ENCODE measurements around the gene GLMP.

The GLMP gene

GRCh38 chr1:156285437-156285836 lies 10.0 kb downstream of the GLMP start:
- no peak for DNase-seq
- ATAC-seq: no peak

DNA sequence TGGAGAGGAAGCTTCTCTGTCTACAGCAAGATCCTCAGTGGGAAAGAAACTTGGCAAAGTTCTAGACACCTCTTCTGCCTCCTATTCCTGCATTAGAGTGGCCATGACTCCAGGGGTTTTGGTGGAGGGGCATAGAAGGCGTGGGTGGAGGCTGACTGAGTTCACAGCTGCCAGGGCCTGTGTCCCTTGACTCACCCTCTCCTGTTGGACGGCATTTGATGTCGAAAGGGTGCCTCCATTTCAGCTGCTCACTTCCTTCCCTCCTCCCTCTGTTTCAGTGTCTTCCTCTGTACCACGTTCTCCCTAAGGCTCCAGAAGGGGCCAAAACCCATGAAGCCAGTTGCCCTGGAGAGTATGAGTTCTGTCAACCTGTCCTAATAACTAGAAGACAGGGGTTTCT lies 10.7 kb downstream of the GLMP start:
- ATAC-seq (no peak), DNase-seq (no peak)

GRCh38 chr1:156284112-156284511 lies 11.4 kb downstream of the GLMP start, which contains the start of gene TMEM79:
TSS of gene TMEM79 (plus strand) at chr1:156284325. CDS start at chr1:156285227, 902 bp downstream.
- no peak for ATAC-seq

GRCh38 chr1:156283521-156283920 lies 12.0 kb downstream of the GLMP start:
- ATAC-seq: no peak
- DNase-seq: no peak

More at GRCh38 chr1:156284112-156284511, 11.4 kb downstream of the GLMP start, which contains the start of gene TMEM79:
- no peak for DNase-seq

DNA sequence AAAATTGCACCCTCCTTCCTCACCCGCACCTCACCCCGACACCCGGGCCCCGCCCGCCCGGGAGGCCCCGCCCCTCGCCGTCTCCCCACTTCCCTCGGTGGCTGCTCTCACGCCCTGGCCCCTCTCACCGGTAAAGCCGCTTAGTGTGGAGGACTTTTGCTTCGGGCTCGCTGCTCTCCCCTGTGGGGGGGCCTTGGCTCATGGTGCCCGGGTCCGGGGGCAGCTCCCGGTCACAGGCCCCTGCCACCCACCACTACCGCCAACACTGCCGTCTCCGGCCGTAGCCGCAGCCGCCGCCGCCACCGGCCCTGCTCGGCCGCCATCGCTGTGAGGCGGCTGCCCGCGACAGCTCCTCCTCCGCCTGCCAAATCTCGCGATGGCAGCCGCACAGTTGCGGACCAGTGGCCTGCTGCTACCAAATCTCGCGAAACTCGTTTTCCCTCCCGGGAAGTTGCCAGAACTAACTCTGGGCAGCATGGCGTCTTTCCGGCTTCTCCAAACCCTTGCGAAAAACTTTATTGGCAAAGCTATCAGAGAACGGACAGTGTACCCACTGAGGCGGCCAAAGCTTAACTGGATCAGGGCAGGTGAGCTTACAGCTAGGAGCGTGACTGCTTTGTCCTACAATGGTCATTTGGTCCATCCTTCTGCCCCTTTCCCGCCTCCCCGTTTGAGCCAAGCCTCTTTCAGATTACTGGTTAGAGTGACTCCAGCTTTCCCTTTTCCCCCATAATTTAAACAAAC lies 12.8 kb downstream of the GLMP start, which contains the start of gene SMG5:
Gene SMG5 (minus strand): TSS at position 347 of the 744 bp plus-strand sequence. CDS start 145 bp downstream, at position 202.
- peak; percentile 95 for DNase-seq
- ATAC-seq: peak; percentile 90

DNA sequence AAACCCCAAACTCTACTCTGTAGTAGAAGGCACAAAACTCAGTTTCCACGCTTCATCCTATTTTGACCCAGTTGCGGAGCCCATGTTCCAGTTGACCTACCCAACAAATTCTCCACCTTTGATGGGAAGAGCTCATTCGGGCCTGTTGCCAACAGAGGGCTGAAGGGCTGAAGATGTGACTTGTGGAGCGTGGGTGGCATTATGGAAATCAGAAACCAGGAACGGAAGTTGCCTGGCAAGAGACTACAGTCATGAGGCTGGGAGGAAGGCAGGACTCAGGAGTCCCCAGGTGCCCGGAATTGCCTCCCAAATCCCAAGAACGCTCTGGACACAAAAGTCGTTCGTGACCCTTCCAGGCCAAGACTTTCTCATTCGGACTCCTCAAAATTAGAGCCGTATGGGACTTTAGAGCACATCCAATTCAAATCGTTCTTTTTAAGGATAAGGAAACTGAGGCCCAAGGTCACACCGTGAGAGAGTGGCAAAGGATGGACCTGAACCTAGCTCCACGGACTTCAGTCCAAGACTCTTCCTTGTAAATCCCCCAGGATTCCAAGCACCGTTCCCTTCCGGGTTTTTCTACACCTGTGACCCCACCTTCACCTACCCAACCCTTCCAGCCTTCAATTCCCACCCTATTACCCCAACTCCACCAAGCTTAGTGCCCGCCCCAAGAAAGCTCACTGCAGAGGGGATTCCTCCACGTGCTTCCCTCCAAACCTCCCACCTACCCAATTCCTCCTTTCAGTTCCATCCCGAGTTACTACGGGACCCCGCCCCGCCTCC lies 13.6 kb downstream of the GLMP start:
- ATAC-seq: peak; percentile 10

DNA sequence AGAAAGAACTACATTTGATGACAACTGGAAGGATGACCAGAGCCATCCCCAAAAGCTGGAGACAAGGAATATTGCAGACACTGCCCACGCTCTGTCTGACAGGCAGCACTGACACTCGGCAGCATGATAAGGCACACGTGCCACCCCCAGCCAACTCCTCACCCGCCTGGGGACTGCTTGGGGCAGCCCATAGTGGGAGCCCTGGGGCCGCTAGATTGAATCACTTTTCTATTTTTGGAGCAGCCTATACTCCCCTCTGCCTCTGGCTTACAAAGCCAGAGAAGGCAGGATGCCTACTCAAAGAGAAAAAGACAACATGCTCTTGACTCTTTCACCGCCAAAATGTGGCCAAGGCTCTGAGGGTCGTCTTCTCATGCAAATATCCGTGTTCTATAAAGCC lies 14.2 kb downstream of the GLMP start:
- peak; percentile 79 for ATAC-seq
- peak; percentile 68 for DNase-seq

More for the DNA sequence above, 13.6 kb downstream of the GLMP start:
- DNase-seq: peak; percentile 60

DNA sequence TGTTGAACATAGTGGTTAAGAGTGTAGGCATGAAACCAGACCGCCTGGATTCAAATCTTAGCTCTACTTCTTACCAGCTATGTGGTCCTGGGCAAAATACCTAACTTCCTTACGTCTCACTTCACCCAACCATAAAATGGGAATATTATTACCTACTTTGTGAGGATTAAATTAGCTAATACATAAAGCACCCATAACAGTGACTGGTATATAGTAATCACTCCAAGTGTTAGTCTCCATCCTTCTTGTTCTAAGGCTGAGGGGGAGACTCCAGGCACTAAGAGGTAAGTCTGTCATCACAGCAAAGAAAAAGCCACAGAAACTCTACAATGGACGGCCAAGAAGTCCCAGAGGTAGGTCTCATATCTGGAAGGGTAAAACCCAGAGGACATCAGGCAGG lies 15.6 kb downstream of the GLMP start:
- no peak for ATAC-seq
- DNase-seq: no peak

GRCh38 chr1:156276966-156277381 lies 18.5 kb downstream of the GLMP start:
- no peak for DNase-seq
- no peak for ATAC-seq

DNA sequence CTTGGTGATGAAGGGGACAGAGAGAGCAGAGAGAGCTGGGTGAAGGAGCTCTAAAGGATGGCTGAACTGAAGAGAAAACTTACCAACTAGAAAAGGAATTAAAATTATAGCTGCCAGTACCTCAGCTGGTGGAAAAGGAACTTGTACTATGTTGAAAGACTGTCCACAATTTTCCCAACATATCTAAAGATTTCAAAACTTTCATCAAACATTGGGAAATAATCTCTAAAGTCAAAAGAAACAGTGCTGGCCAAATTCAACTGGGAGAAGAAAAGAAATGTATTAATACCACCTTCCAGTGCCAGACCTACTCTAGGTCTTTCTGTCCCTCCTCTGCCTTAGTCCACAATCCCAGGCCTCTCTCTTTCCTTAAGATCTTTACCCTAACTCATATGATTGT lies 18.9 kb downstream of the GLMP start:
- ATAC-seq (no peak), DNase-seq (no peak)

DNA sequence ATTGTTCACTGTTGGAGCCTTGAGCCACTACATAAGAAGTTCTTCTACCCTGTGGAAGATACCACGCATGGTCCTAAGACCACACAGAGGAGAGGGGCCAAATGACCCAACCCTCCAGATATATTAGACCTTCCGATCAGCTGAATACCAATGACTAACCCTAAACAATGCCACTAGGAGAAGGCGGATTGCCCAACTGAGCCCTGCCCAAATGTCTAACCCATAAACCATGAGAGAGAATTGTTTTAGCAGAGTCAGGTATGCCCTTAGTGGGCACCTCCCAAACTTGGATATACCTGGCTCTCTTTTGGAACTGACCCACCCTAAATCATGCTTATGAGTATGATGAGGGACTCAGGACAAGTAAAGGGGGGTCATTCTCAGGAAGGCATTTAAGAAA lies 25.2 kb downstream of the GLMP start:
- DNase-seq (no peak), ATAC-seq (no peak)

GRCh38 chr1:156268336-156268735 lies 27.1 kb downstream of the GLMP start:
- DNase-seq: no peak
- no peak for ATAC-seq

- DNase-seq: no peak
- no peak for ATAC-seq
These were observed 29.4 kb downstream of the GLMP start for GRCh38 chr1:156266051-156266450.

DNA sequence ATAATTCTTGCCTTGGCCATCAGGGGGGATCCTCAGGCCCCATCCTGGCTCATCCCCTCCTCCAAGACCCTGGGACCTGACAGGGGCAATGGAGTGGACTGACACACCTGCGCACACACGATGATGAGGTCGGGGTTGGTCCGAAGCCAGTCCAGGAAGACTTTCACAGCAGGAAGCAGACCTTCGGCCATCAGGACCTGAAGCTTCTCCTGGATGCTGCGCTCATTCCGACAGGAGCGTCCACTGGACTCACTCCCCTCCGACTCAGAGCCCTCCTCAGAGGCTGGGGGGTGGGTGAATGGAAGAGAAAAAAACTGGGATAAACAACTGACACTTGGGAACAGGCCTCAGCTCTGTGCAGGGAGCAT lies 32.2 kb downstream of the GLMP start:
- no peak for DNase-seq
- ATAC-seq: no peak

DNA sequence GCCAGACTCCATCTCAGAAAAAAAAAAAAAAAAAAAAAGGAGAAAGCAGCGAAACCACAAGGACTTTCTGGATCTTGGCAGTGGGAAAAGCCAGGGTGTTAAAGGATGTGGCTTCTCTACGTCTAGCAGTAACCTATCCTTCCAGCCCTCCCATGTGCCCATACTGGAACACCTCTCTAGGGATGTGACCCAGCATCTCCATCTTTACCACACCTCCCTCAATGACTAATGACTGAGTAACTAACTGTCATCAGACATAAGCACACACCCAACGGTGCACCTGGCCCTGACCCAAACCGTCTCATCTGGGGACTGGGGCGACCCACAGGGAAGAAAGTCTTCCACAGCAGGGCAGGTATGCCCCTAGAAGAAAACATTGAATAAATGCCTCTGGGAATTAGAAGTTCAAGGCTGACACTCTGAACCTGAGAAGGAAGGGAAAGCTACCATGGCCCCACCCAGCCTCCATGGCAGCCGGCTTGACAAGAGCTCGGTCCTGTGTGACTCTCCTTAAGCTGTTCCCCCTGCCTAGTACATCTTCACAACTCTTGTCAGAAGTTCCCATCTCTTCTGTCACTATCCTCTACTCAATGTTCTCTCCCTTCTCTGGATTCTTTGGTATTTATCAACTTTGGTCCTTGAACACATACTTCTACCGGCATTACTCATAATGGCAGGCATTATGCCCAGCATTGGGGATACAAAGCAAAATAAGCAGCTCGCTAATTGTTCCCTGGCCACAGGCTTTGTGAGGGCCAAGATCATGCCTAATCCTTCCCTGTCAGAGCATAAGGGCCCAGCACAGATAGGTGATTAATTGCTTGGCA lies 32.8 kb downstream of the GLMP start:
- no peak for DNase-seq
- peak; percentile 84 for ATAC-seq

- DNase-seq: no peak
- no peak for ATAC-seq
These were observed 34.6 kb downstream of the GLMP start for GRCh38 chr1:156260896-156261295.

DNA sequence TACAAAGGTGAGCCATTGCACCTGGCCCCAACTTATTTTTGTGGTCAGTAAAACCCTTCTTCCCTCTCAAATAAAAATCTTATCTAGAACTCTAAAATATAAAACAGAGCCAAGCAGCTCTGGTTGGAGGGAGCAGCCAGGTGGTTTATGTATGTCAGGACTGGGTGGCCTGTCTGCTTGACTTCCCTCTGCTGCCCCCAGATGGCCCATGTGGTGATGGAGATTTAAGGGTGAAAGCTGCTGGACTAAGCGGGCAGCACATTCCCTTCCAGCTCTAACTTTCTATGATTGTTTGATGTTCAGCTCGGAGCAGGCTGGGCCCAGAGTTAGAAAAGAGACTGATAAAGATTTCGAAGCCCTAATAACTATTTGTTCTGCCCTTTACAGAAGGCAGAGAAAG lies 35.7 kb downstream of the GLMP start:
- DNase-seq: no peak
- no peak for ATAC-seq

DNA sequence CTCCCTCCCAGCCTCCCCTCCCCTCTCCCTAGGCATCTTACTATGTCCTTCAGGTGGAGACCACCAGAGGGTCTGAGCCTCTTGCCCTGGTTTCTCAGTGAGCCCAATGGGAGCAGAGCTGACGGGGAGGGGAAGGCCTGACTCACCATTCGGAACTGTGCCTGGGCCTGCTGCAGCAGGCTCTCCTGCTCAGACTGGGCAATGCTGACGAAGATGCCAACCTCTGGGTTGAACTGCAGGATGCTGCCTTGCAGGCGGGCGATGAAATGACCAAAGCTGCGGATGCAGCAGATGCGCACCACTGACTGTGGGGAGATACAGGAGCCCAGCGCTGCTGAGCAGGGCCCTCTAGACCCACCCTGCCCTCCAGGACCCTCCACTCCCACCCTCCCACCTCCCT lies 36.6 kb downstream of the GLMP start:
- no peak for ATAC-seq
- no peak for DNase-seq

GRCh38 chr1:156257711-156258110 lies 37.8 kb downstream of the GLMP start:
- DNase-seq (no peak), ATAC-seq (no peak)

DNA sequence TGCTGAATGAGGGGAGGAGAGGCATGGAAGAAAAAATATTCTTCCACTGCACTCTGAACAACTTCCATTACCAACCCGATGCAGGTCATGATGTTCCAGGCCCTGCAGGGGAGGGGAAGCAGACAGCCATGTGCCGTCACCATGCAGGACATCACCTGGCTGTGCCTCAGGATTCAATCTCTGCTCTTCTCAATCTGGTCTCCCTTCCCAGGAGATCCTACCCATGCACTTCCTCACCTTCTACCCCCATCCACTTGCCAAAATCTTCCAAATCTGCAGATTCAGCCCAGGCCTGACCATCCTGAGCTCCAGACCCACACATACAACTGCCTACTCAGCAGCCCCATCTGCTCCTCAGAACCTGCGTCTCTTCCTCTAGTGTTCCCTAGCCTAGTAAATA lies 41.8 kb downstream of the GLMP start:
- no peak for DNase-seq
- no peak for ATAC-seq

DNA sequence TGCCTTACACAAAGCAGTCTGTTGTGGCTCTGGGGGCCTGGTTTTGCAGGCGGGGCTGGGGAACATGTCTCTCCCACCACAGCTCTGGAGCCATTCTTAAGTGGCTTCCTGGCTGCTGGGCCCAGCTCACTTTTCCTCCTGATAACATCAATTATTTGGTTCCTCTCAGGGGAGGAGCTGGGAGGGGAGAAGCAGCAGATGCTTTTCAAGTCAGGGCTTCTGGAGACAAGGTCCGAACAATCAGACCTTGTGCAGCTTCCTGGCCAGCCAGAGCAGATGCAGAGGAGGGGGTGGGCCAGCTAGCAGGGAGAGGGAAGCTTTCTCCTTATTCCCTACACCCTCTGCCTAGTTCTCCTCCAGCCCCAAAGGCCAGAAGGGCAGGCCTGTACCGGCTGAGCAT lies 44.0 kb downstream of the GLMP start:
- ATAC-seq (no peak), DNase-seq (no peak)

DNA sequence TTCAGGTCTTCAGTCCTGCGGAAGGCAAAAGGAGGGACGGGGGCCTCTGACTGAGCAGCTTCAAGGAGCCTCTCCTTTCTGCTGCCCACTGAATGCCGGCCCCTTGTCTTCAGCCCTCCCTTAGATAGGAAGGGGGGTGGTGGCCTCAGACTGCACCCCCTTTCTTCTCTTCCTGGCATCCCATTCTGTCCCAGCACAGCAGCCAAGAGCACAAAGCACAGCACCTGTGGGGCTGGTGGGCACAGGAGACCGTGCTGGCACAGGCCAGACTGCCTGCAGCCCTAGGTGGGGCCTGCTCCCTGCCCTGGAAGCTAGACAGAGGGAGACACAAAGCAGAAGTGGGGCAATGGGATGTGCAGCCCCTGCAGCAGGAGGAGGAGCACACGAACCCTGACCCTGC lies 45.9 kb downstream of the GLMP start:
- no peak for DNase-seq
- no peak for ATAC-seq

GRCh38 chr1:156248323-156248683 lies 47.2 kb downstream of the GLMP start:
- DNase-seq: no peak
- no peak for ATAC-seq
